Heart left ventricle (tissue), 16 donors: Measurements from ENCODE around the gene TXNDC2. TPM values are rescaled to one million over a fixed set of nuclear protein-coding genes. Genes with fewer than 3 reads are reported as not detected.
"Not testable (repeated sequence)": the region's sequence is repeated elsewhere in the genome, so short reads cannot be mapped to it uniquely, and the experiment has no call there.

Experiments
- ATAC-seq, 4 donors: fragments of 200-7000 bp; cut with Tn5 transposase; one replicate each; pipeline ENCODE4 v1.9.1; 2020 to 2022; ENCODE audit warnings: moderate library complexity in 4 of 4, mild to moderate bottlenecking in 3 of 4, moderate number of reproducible peaks in 1 of 4
- DNase-seq, 5 donors: peaks; one replicate each; pipeline ENCODE4 v3.0.0-alpha.2; 2020
- H3K27ac ChIP-seq, 12 donors: fragments of 200-600 bp; sonication (generic) in 4 of 12; one replicate each; pipeline versions ENCODE4 v1.5.0 to v1.8.0; 2016 to 2022; ENCODE audit warnings: mild to moderate bottlenecking in 2 of 12
- H3K27me3 ChIP-seq, 9 donors: fragments of 200-600 bp; sonication (generic) in 2 of 9; one replicate each; pipeline versions ENCODE4 v1.5.1 to v1.8.0; 2016 to 2022; ENCODE audit warnings: mild to moderate bottlenecking in 3 of 9
- H3K36me3 ChIP-seq, 9 donors: fragments of 200-600 bp; sonication (generic) in 2 of 9; one replicate each; pipeline versions ENCODE4 v1.5.0 to v1.8.0; 2018 to 2022; ENCODE audit warnings: mild to moderate bottlenecking in 2 of 9
- H3K4me1 ChIP-seq, 12 donors: fragments of 200-600 bp; sonication (generic) in 4 of 12; one replicate each; pipeline versions ENCODE4 v1.5.0 to v1.8.0; 2016 to 2022; ENCODE audit warnings: mild to moderate bottlenecking in 3 of 12
- H3K4me3 ChIP-seq, 12 donors: fragments of 200-600 bp; sonication (generic) in 4 of 12; one replicate each; pipeline versions ENCODE4 v1.5.0 to v1.8.0; 2017 to 2022; ENCODE audit warnings: mild to moderate bottlenecking in 9 of 12, moderate library complexity in 4 of 12
- H3K9me3 ChIP-seq, 12 donors: fragments of 200-600 bp; sonication (generic) in 4 of 12; one replicate each; pipeline versions ENCODE4 v1.5.0 to v1.8.0; 2016 to 2022; ENCODE audit warnings: mild to moderate bottlenecking in 1 of 12
- CTCF ChIP-seq, 12 donors: fragments of 200-600 bp; sonication (generic) in 4 of 12; IDR thresholded peaks; one replicate each; pipeline versions ENCODE4 v1.5.0 to v1.8.0; 2018 to 2022; ENCODE audit warnings: antibody characterized with exemption in 12 of 12, mild to moderate bottlenecking in 5 of 12
- POLR2A ChIP-seq, 2 donors: fragments of 450-650 bp; IDR thresholded peaks; one replicate each; pipeline ENCODE4 v1.6.1; 2017; ENCODE audit warnings: antibody characterized with exemption in 2 of 2, mild to moderate bottlenecking in 2 of 2, moderate library complexity in 2 of 2
- WGBS, 4 donors: extraction: QIAGEN DNeasy Blood & Tissue Kit in 2 of 4; methylation state at CpG; one replicate each; pipeline versions ENCODE4 v1.1.5 to v1.1.7; 2013 to 2018; 5-methylcytosine and 5-hydroxymethylcytosine counted together
- intact Hi-C, 10 donors: fragments of 100-400 bp; cut with DNase I; formaldehyde crosslinking; loops; one replicate each; pipeline versions ENCODE4 v1.11.1 to v1.14.2; 2022
- polyA plus RNA-seq, 2 donors: library from polyadenylated mRNA; stranded (reverse); fragments of 200-250 nt; gene quantifications; one replicate each; pipeline ENCODE4 v1.2.3, GENCODE V29; 2013
- total RNA-seq, 9 donors: library from RNA; depleted of rRNA in 2 of 9; stranded (reverse); fragments of >200 nt in 2 of 9; fragmentation: NEBNext Ultra II Directional in 3 of 9; extraction: Animal tissue kit (Norgen Biotek cat#: 25700) in 3 of 9; gene quantifications; one replicate each; pipeline versions ENCODE4 v1.1.0 to v1.2.4, GENCODE V29; 2016 to 2023
- donor health status: ischemic (EF 13 %, LVEDD 7.1; RV severe dilation, severe dysfunction).
- donor health status: healthy with polysubstance abuse.
- donor health status: DM: no; HTN: yes; CAD: no.
- donor health status: DM: no; HTN: no; CAD: no.
- donor health status: ischemic (EF 25% LVEDD 6.9; RV normal size, moderate dysfunction).
- donor health status: ischemic (EF 25% LVEDD 5.7; RV mildly dilated, moderate dysfunction).
- donor health status: healthy.
- donor health status: DM: yes; HTN: yes; CAD: no.
- donor health status: ischemic (EF 35%, LVEDD 5.7; RV mildly dilated, moderate dysfunction).
- donor health status: nonischemic (EF 11% LVEDD 7.7; RV severe dilation, severe dysfunction).
- donor health status: DM: yes; HTN: yes; CAD: no.
- donor health status: PGD.
- donor health status: ischemic (EF 29% LVEDD 5.4; RV normal size, mild dysfunction).
- donor health status: nonischemic (EF 23%, LVEDD 6.1; RV moderate dilation, normal function).

TXNDC2 gene
- total and polyA plus RNA-seq, 11 donors, result 0.03 TPM; not detected in 10

- H3K27me3 ChIP-seq, result no peaks in the 10 kb centered on the region
- no peaks in the 10 kb centered on the region for H3K36me3 ChIP-seq
- no peak overlapping the region for H3K27ac ChIP-seq
- peaks cover 0 to 4% (median 2%) of the 10 kb centered on the region in 12 donors for H3K4me1 ChIP-seq
- H3K4me3 ChIP-seq, result no peak overlapping the region
- intact Hi-C loops, result loop anchor here in 1 of 10 donors (5.0 kb wide), 1 partner anchor 36 kb away; no protein-coding TSS in a partner anchor
- 92 to 96% (median 93%) methylated on average over 4 of the region's 4 CpGs for WGBS, 4 donors
- ATAC-seq (no peak), DNase-seq (no peak)
- TF ChIP-seq POLR2A (IDR thresholded peaks at IDR 0.05) (no peak), CTCF (IDR thresholded peaks at IDR 0.05) (no peak)
- no peaks in the 10 kb centered on the region for H3K9me3 ChIP-seq
These were observed 22.1 kb downstream of the TXNDC2 start for GRCh38 chr18:9907867-9908266.

- intact Hi-C loops, result loop anchor here in 6 of 10 donors (5.0 to 10.0 kb wide), 11 partner anchors 33 to 617 kb away; partner anchors contain the start of genes RAB31 (in 2 of the 6), NAPG (in 1 of the 6) and PPP4R1 (in 1 of the 6)
- H3K27me3 ChIP-seq, result no peaks in the 10 kb centered on the region
- no peaks in the 10 kb centered on the region for H3K36me3 ChIP-seq
- no peak for DNase-seq
- no peak for ATAC-seq
- TF ChIP-seq POLR2A (IDR thresholded peaks at IDR 0.05) (no peak), CTCF (IDR thresholded peaks at IDR 0.05) (no peak)
- no peaks in the 10 kb centered on the region for H3K9me3 ChIP-seq
- H3K4me3 ChIP-seq, result no peak overlapping the region
- H3K4me1 ChIP-seq, result peaks cover 0 to 8% (median 5%) of the 10 kb centered on the region in 12 donors
- H3K27ac ChIP-seq, result peak overlapping the region in 1 of 12 donors; percentile 18
These were observed 24.3 kb downstream of the TXNDC2 start for GRCh38 chr18:9910071-9910470.

GRCh38 chr18:9910661-9911060 lies 24.9 kb downstream of the TXNDC2 start:
- Histone ChIP-seq H3K27me3 (no peaks in the 10 kb centered on the region), H3K9me3 (no peaks in the 10 kb centered on the region), H3K4me1 (peaks cover 0 to 11% (median 7%) of the 10 kb centered on the region in 12 donors), H3K36me3 (no peaks in the 10 kb centered on the region), H3K4me3 (no peak overlapping the region), H3K27ac (peak overlapping the region in 1 of 12 donors; percentile 18)
- intact Hi-C loops, result loop anchor here in 6 of 10 donors (5.0 to 10.0 kb wide), 11 partner anchors 33 to 617 kb away; partner anchors contain the start of genes RAB31 (in 2 of the 6), NAPG (in 1 of the 6) and PPP4R1 (in 1 of the 6)
- ATAC-seq (no peak), DNase-seq (no peak)
- WGBS, 4 donors, result 90 to 97% (median 95%) methylated on average over 2 of the region's 2 CpGs
- TF ChIP-seq POLR2A (IDR thresholded peaks at IDR 0.05) (no peak), CTCF (IDR thresholded peaks at IDR 0.05) (no peak)

- no peak overlapping the region for H3K27ac ChIP-seq
- H3K4me1 ChIP-seq, result peaks cover 0 to 16% (median 13%) of the 10 kb centered on the region in 12 donors
- H3K9me3 ChIP-seq, result no peaks in the 10 kb centered on the region
- TF ChIP-seq CTCF (IDR thresholded peaks at IDR 0.05) (no peak), POLR2A (IDR thresholded peaks at IDR 0.05) (no peak)
- ATAC-seq (no peak), DNase-seq (no peak)
- 84 to 92% (median 88%) methylated on average over 5 of the region's 5 CpGs for WGBS, 4 donors
- no peaks in the 10 kb centered on the region for H3K27me3 ChIP-seq
- intact Hi-C loops, result loop anchor here in 6 of 10 donors (5.0 to 10.0 kb wide), 11 partner anchors 34 to 616 kb away; partner anchors contain the start of genes RAB31 (in 2 of the 6), NAPG (in 1 of the 6) and PPP4R1 (in 1 of the 6)
- H3K36me3 ChIP-seq, result no peaks in the 10 kb centered on the region
- no peak overlapping the region for H3K4me3 ChIP-seq
These were observed 25.5 kb downstream of the TXNDC2 start for GRCh38 chr18:9911226-9911625.

GRCh38 chr18:9912285-9912684 lies 26.5 kb downstream of the TXNDC2 start:
- not testable (repeated sequence) for H3K27me3 ChIP-seq, H3K27ac ChIP-seq, H3K4me3 ChIP-seq, DNase-seq, ATAC-seq, H3K9me3 ChIP-seq, H3K36me3 ChIP-seq
- intact Hi-C loops, result loop anchor here in 6 of 10 donors (5.0 to 10.0 kb wide), 11 partner anchors 35 to 615 kb away; partner anchors contain the start of genes RAB31 (in 2 of the 6), NAPG (in 1 of the 6) and PPP4R1 (in 1 of the 6)
- WGBS, 4 donors, result 92 to 100% (median 94%) methylated on average over 1 of the region's 1 CpG
- H3K4me1 ChIP-seq, result peaks cover 0 to 27% (median 21%) of the 10 kb centered on the region in 12 donors
